Measurements from ENCODE around the gene TNNT3.

The TNNT3 gene

GRCh38 chr11:1922481-1923081, 3.1 kb downstream of the TNNT3 start:
- no peak for DNase-seq (ENCODE audit: low read depth in 2 of 2)

- DNase-seq (ENCODE audit: low read depth in 2 of 2) = no peak
Observed at GRCh38 chr11:1923201-1923956, 3.9 kb downstream of the TNNT3 start.

- DNase-seq (ENCODE audit: low read depth in 2 of 2) = no peak
Observed at GRCh38 chr11:1924181-1924580, 4.7 kb downstream of the TNNT3 start.

GRCh38 chr11:1924646-1925372, 5.3 kb downstream of the TNNT3 start:
- no peak for DNase-seq (ENCODE audit: low read depth in 2 of 2)

- no peak for DNase-seq (ENCODE audit: low read depth in 2 of 2)
Observed at GRCh38 chr11:1925373-1926155, 6.1 kb downstream of the TNNT3 start.

- no peak for DNase-seq (ENCODE audit: low read depth in 2 of 2)
Observed at GRCh38 chr11:1926156-1927025, 6.9 kb downstream of the TNNT3 start.

GRCh38 chr11:1927026-1927847, 7.7 kb downstream of the TNNT3 start:
- DNase-seq (ENCODE audit: low read depth in 2 of 2) = no peak

GRCh38 chr11:1927848-1928469, 8.5 kb downstream of the TNNT3 start:
- DNase-seq (ENCODE audit: low read depth in 2 of 2) = no peak

GRCh38 chr11:1928470-1928890, 9.0 kb downstream of the TNNT3 start:
- DNase-seq (ENCODE audit: low read depth in 2 of 2) = no peak

GRCh38 chr11:1928891-1929541, 9.5 kb downstream of the TNNT3 start:
- DNase-seq (ENCODE audit: low read depth in 2 of 2) = no peak

GRCh38 chr11:1929621-1930461, 10.3 kb downstream of the TNNT3 start:
- no peak for DNase-seq (ENCODE audit: low read depth in 2 of 2)

- DNase-seq (ENCODE audit: low read depth in 2 of 2) = no peak
Observed at GRCh38 chr11:1930462-1930830, 10.9 kb downstream of the TNNT3 start.

GRCh38 chr11:1931341-1932104, 12.0 kb downstream of the TNNT3 start:
- DNase-seq (ENCODE audit: low read depth in 2 of 2) = no peak

GRCh38 chr11:1932105-1932480, 12.6 kb downstream of the TNNT3 start:
- DNase-seq (ENCODE audit: low read depth in 2 of 2) = no peak

- DNase-seq (ENCODE audit: low read depth in 2 of 2) = no peak
Observed at GRCh38 chr11:1932681-1933080, 13.2 kb downstream of the TNNT3 start.

GRCh38 chr11:1933416-1934334, 14.2 kb downstream of the TNNT3 start:
- no peak for DNase-seq (ENCODE audit: low read depth in 2 of 2)

Measured in activated CD8-positive, alpha-beta memory T cell treated with anti-CD3 and anti-CD28 coated beads for 4 hours (primary cell).